ENCODE data around the gene BHLHA15. TPM values are rescaled to one million over a fixed set of nuclear protein-coding genes. Genes with fewer than 3 reads are reported as not detected.

Gene BHLHA15
- total and polyA plus RNA-seq, 2 of the 13 experiments (the other 11 are each of a cell fraction or from before 2014, with no cell fraction given): 1.9 to 6.1 TPM

DNA sequence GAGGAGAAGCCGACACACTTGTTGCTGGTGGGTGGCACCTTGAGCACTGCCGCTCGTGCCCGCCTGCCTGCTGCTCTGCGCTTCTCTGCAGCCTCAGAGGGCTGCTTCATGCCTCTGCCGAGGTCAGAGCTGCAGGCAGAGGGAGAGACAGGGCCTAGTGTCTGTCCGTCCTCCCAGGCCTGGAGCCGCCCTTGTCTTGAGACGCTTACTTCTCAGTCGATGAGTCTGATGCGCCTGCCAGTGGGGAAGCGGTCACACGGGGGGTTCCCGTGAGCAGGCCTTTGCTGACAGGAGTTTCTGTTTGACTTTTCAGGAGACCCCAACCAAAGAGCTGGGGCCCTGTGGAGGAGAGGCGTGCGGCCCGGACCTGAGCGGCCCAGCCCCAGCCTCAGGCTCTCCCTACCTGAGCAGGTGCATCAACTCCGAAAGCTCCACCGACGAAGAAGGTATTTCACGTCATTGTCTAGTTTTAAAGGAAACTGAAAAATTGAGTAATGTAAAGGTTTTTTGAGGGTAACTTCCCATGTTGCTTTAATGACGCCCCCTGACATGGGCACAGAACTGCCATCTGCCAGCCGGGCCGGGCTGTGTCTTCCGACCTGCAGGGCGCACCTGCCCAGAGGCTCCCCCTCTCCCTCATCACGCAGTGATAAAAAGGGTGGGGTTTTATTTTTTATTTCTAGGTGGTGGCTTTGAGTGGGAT lies 7.8 kb upstream of the BHLHA15 start:
- H3K9ac ChIP-seq (ENCODE audit: insufficient read depth, low read depth, low read length): no peak overlapping the region

More for the DNA sequence above, 7.8 kb upstream of the BHLHA15 start:
- Histone ChIP-seq H3K4me2 (ENCODE audit: low read depth, low read length) (no peak overlapping the region), H3K27ac (ENCODE audit: extremely low read length, insufficient read depth, low read length) (no peak overlapping the region), H4K20me1 (ENCODE audit: insufficient read depth, low read length) (peaks cover 9% of the 10 kb centered on the region; the same call in 1 of the 2 replicates), H3K79me2 (ENCODE audit: insufficient read depth, low read length) (peaks cover 10% of the 10 kb centered on the region), H3K9me3 (ENCODE audit: low read length) (no peaks in the 10 kb centered on the region), H3K4me3 (replicated peaks in 1 of 3; ENCODE audit: insufficient read depth in 1 of 3, low read depth in 2 of 3, low read length in 3 of 3) (no peak overlapping the region), H3K4me1 (ENCODE audit: insufficient read depth, low read length) (peaks cover 10% of the 10 kb centered on the region), H3K27me3 (ENCODE audit: control insufficient read depth in 1 of 2, insufficient read depth in 2 of 2, low read length in 2 of 2) (no peaks in the 10 kb centered on the region), H2AFZ (ENCODE audit: low read length) (no peak overlapping the region), H3K36me3 (replicated peaks in 1 of 2; ENCODE audit: control insufficient read depth in 1 of 2, insufficient read depth in 2 of 2, low read length in 2 of 2) (peaks cover 21 to 53% of the 10 kb centered on the region in 2 experiments; a peak in 4 of 5 replicates)
- ChIA-PET POLR2A (no interaction called here), CTCF (ENCODE audit: low intra/inter-chr PET ratio, low total read pairs) (no interaction called here)
- FAIRE-seq (no peak), DNase-seq (ENCODE audit: low spot score) (no peak), ATAC-seq (no peak; the same call in 1 of the 3 replicates)
- intact Hi-C loops (cut with micrococcal nuclease; ENCODE audit: unreplicated experiment): no loop called here
- in situ Hi-C loops (cut with HindIII; ENCODE audit: extremely low pct_ligation_motif_present, low pct_unique_long_range_greater_than_20kb): no loop called here
- TF ChIP-seq ZNF20 (CRISPR knock-in tag; IDR thresholded peaks at IDR 0.05): no peak
- no peak for TF ChIP-seq ATF7-NPFF (CRISPR knock-in tag; IDR thresholded peaks at IDR 0.05; ENCODE audit: low read depth)
- no peak for TF ChIP-seq GABPA (IDR thresholded peaks at IDR 0.05; ENCODE audit: low read depth, low read length)
- TF ChIP-seq GABPA (CRISPR knock-in tag; IDR thresholded peaks at IDR 0.05; ENCODE audit: low read depth): no peak
- TF ChIP-seq CBX1 (IDR thresholded peaks at IDR 0.05; ENCODE audit: low read depth): no peak
- no peak for TF ChIP-seq ATM (IDR thresholded peaks at IDR 0.05; ENCODE audit: borderline replicate concordance)
- no peak for TF ChIP-seq ZNF709 (CRISPR knock-in tag; IDR thresholded peaks at IDR 0.05)
- TF ChIP-seq, protein P1, sequence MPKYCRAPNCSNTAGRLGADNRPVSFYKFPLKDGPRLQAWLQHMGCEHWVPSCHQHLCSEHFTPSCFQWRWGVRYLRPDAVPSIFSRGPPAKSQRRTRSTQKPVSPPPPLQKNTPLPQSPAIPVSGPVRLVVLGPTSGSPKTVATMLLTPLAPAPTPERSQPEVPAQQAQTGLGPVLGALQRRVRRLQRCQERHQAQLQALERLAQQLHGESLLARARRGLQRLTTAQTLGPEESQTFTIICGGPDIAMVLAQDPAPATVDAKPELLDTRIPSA (CRISPR knock-in tag; IDR thresholded peaks at IDR 0.05; ENCODE audit: borderline replicate concordance): no peak
- TF ChIP-seq, protein P2, sequence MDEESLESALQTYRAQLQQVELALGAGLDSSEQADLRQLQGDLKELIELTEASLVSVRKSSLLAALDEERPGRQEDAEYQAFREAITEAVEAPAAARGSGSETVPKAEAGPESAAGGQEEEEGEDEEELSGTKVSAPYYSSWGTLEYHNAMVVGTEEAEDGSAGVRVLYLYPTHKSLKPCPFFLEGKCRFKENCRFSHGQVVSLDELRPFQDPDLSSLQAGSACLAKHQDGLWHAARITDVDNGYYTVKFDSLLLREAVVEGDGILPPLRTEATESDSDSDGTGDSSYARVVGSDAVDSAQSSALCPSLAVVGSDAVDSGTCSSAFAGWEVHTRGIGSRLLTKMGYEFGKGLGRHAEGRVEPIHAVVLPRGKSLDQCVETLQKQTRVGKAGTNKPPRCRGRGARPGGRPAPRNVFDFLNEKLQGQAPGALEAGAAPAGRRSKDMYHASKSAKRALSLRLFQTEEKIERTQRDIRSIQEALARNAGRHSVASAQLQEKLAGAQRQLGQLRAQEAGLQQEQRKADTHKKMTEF (CRISPR knock-in tag; IDR thresholded peaks at IDR 0.05): no peak
- TF ChIP-seq NR2F6 (IDR thresholded peaks at IDR 0.05): no peak
- no peak for TF ChIP-seq NR2F6 (CRISPR knock-in tag; IDR thresholded peaks at IDR 0.05)
- no peak for TF ChIP-seq ARNTL (CRISPR knock-in tag; IDR thresholded peaks at IDR 0.05)
- TF ChIP-seq ZNF33B (CRISPR knock-in tag; IDR thresholded peaks at IDR 0.05): no peak
- 97% methylated on average over 20 of the region's 28 CpGs for WGBS (ENCODE audit: low lambda C conversion rate)
- BruUV-seq (replicated peaks): no TSS peak

Measured in HepG2 (cell line).